G401.6 (cell line): ENCODE results near the gene NDUFB8.

Experiments used
- FAIRE-seq: peaks from 2 replicates; lab custom pipeline; 2012; peaks lifted over from hg19 to GRCh38; lab: Jason Lieb, UNC

Gene NDUFB8

DNA sequence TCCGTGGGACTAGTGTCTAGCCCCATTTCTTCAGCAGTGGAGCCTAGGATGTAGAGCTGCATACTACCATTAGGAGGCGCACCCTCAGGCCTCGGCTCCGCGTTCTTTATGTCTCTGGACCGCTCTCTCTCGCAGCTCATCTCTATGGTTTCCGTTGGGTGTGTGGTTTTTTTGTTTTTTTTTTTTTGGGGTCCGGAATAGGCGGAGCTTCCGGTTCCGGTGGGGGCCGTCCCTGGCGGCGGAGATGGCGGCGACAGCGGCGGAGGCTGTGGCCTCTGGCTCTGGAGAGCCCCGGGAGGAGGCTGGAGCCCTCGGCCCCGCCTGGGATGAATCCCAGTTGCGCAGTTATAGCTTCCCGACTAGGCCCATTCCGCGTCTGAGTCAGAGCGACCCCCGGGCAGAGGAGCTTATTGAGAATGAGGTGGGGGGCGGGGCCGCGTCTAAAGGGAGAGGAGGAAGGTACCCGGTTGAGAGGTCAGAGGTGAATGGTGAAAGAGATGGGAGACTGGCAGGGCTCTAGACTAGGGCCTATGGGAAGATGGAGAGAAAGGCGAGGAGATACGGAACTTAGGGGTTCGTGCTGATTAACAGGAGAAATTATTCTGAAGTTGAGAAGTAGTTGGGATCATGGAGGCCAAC is 6.2 kb upstream of the NDUFB8 start, which contains the start of gene HIF1AN:
HIF1AN (plus strand) TSS at position 229 of the 639 bp plus-strand sequence; CDS start at position 245, 16 bp downstream.
- peak; percentile 97 for FAIRE-seq

GRCh38 chr10:100535338-100535714 is 5.7 kb upstream of the NDUFB8 start:
- no peak for FAIRE-seq

- FAIRE-seq = no peak
Observed at GRCh38 chr10:100534726-100535125, 5.1 kb upstream of the NDUFB8 start.

- no peak for FAIRE-seq
Observed at GRCh38 chr10:100531761-100532160, 2.1 kb upstream of the NDUFB8 start.

DNA sequence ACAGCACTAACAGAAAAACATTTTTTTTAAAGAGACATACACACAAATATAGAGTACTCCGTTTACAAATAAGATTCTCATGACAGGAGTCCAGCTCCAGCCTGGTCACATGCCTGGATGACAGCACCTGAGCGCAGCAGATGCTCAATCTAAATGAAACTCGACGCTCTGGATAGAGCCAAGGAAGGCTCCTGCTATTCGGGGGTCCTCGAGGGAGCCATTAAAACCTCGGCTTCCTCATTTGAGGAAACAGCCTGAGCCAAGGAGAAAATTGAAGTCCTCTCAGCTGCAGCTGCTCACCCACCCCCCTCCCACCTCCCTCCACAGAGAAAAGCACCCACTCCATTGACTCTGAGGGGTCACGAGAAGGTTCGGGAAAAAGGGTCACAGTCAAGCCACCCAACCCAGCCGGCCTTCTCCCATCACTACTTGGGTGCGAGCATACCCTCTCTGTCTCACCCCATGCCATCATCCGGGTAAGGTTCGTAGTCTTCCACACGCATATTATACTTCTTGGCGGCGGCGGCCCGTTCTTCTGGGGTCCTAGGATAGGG is 673 bp downstream of the NDUFB8 start:
- FAIRE-seq = no peak

DNA sequence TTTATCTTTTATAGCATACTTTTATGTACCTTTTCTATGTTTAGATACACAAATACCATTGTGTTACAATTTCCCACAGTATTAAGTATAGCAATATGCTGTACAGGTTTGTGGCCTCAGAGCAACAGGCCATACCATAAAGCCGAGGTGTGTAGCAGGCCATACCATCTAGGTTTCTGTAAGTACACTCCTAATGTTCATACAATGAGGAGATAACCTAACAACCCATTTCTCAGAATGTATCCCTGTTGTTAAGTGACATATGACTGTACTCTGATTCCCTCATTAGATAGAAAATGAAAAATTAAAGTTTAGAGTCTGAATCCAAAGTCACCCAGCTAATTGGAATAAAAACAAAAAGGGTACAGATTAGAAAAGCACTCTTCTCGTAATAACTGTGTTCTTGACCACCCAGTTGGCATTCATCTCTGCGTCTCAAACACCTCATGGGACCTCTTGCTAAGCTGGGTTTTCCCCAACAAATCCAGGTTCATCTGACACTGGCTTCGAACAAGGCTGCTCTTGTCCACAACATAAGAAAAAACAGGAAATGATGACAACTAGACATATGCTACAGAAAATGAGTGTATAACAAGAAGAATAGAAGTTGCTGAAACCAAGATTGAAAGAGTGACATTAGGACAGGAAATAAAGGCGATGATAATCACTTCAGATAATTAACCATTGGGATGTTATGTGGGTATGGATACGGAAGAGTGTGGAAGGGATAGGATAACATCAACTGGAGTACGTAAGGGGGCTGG is 1.4 kb downstream of the NDUFB8 start:
- no peak for FAIRE-seq

GRCh38 chr10:100524638-100525037 is 5.0 kb downstream of the NDUFB8 start:
- FAIRE-seq = no peak

DNA sequence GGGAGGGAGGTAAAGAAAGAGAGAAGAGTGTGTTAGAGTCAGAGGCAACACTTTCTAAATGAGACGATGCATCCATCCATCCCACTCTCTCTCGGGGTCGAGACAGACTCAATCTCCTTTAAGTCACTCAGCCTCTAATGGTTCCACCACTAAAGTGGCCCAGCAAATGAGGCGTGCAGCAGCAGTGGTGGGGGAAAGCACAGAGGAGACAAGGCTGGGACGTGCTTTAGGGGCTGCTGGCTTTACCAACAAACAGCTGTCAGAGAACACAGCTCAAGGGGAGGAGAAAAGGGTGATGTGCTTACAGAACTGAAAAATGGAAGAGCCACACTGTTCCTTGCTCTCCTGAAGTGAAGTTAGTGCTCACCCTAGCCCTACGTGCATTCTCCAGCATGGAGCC is 5.5 kb downstream of the NDUFB8 start:
- FAIRE-seq = no peak

- no peak for FAIRE-seq
Observed at GRCh38 chr10:100522945-100523344, 6.7 kb downstream of the NDUFB8 start.

GRCh38 chr10:100522107-100522801 is 7.4 kb downstream of the NDUFB8 start:
- no peak for FAIRE-seq

DNA sequence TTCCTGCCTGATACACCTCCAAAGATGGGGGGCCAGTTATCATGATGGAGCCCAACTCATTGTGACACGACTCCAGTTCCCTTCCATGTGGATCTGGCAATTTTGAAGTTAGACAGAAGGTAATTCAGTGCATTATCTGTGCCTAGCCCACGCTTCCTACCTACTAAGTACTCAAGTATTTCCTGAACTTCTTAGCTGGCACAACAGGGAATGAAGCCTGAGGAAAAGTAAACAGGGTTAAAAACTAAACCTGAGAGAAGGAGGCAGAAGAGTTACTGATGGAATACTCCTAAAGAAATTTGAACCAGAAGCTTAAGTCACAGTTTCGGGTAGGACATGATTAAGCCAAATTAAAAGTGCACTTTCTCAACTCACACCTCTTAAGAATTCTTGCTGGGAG is 8.9 kb downstream of the NDUFB8 start:
- FAIRE-seq = no peak

DNA sequence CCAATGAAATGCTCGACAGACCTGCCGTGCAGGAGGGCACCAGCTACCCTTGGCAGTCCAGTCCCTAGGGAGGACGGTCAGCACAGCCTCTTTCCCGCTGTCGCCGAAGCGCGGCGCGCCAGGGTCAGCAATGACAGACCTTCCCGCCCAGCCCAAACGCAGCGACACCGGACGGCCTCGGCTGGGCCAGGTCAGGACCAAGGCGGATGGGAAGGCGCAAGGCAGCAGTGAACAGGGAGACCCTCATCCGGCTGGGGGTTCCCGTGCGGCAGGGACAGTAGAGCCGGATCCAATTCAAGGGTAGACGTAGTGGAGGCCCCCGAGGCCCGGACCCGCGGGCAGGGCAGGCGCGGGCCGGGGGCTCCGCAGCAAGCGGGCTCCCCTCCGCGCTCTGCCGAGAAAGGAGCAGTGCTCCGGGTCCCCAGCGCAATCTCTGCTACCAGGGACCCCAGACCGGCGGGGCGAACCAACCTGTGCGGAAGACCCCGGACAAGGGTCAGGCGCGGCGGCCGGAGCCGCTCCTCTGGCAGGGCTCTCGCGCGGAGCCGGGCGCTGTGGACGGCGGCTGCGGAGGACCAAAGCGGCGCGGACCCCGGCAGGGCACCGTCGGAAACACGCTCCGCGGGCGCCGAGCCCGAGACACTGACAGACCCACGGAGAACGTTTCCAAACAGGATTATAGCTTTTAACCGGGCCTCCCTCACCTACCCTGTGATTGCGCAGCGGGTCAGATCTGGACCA is 10.2 kb downstream of the NDUFB8 start, which contains the start of gene SEC31B:
SEC31B (minus strand) TSS at position 551 of the 741 bp plus-strand sequence. CDS start 2,909 bp downstream, outside the sequence.
- no peak for FAIRE-seq

DNA sequence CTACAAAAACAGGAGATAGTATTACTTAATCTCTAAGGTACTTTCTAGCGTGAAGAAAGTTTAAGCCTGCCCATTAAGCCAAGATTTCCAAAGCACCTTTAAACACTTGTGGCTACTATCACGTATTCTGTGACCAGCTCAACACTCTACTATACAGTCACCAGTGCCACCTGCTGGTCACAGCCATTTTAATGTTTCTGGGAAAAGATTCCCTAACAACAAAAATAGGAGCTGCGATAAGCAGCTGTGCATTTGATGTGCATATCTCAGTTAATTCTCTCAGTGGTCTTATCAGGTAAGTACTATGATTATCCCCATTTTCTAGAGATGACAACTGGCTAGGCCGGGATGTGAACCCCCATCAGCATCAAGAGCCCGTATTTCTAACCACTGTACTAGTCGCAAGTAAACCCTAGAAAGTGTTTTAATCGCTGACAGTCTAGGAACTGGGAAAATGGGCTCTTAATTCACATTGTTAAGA is 10.9 kb downstream of the NDUFB8 start:
- FAIRE-seq = peak; percentile 90

GRCh38 chr10:100516847-100517246 is 12.8 kb downstream of the NDUFB8 start:
- FAIRE-seq = no peak

DNA sequence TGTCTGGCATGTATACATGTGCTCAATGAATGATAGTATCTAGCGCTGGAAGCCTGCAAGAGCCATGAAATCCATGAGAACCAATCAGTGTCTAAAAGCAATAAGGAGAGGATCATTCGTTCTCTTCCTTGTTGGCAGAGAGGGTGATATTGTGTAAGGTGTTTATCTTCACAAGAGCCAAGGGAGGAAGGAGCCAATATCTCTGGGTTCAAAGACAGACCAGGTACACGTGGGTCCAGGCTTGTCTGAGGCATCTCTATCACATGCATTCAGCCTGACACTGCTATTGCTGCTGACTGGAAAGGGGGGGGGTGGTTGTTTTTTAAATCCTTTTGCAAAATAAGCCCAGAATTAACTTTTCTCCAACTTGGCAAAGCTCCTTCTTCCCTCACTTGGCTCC is 14.1 kb downstream of the NDUFB8 start:
- no peak for FAIRE-seq

DNA sequence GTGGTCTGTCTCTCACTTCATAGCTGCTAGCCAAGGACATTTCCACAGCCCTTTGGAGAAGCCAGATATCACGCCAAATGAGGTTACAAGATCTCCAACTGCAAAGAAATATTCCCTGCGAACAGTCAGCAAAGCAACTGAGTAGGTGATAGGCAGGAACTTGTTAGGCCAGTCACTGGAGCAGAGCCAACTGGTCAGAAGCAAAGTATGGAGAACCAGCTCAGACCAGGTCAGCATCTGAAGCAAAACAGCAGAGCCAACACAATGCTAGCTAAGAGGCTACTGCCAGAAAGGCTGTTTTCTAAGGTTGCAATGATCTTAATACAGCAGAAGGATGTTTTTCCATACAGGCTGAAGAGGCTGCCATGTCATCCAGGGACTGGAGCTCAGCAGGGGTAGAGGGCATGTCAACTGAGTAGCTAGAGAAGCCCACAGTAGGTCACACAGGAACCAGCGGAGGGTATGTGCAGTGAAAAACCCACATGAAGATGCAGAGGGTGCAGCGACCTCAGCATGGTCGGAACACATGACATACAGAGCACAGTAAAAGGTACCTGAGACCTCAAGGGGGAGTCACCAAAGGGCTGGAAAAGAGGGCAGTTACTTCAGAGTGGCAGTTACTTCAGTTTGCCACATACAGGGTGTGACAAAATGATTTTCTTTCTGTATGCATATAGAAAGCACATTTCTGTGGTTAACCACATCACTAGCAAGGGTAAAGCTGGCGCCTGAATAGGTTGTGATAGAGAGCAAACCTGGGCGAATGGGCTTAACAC is 18.9 kb downstream of the NDUFB8 start:
- no peak for FAIRE-seq

DNA sequence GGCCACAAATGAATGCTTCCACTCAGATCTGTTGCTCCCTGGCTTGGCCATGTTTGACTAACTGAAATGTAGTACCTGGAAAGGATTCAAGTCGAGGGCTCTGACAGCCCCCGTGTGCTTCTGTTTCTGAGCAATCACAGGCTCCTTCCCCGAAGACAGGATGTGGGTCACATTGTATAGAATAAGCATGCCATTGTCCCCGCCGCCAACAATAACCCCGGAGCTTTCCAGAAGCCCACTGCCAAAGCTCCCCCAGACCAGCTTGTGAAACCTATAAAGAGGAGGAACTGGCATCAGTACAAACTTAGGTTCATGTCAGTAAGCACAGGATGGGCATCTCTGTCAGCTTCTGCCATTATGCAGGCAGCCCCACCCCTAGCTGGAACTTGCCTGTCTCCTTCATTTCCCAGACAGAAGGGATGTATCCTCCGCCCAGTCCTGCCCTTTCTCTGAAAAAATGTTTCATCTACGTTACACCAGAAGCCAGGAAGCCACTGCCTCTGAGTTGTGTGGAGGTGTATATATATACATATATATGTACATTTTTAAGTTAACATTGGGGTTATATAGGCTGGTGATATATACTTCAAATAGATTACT is 20.3 kb downstream of the NDUFB8 start:
- no peak for FAIRE-seq

DNA sequence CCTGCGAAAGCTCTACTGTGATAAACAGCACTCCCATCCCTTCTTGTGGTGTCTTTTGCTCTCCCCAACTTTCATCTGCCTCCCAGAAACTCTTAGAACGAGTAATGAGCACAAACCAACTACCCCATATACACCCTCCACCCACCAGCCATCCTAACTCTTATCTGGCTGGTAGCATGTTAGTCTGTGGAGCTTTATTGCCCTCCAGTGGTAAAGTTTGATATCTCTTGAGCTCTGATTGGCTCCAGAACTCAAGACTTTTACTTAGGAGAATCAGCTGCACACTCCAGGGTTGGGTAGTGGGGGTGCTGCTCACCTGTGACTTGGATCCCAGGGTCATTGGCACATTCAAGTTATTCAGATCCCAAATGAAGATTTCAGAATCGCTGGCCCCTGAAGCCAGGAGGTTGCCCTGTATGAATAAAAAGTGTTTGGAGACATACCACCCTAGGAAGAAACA is 20.9 kb downstream of the NDUFB8 start:
- peak; percentile 81 for FAIRE-seq

GRCh38 chr10:100508266-100508665 is 21.4 kb downstream of the NDUFB8 start:
- FAIRE-seq = no peak

GRCh38 chr10:100507357-100507732 is 22.3 kb downstream of the NDUFB8 start:
- FAIRE-seq = no peak
